HepG2 (cell line): ENCODE results near the gene DLX1. TPM values are rescaled to one million over a fixed set of nuclear protein-coding genes. Genes with fewer than 3 reads are reported as not detected.

Experiments
- ATAC-seq: fragments of 200-7000 bp; cut with Tn5 transposase; 3 replicates; pipeline ENCODE4 v1.9.1; 2020; ENCODE audit warnings: mild to moderate bottlenecking, moderate library complexity
- BruUV-seq: library from RNA; stranded (reverse); fragments of 400-500 nt; replicated peaks from 2 replicates; lab custom pipeline; 2021; lab: Mats Ljungman, UMichigan
- CTCF ChIA-PET: fragments of 300-600 bp; formaldehyde crosslinking; extraction: SDS; loops from one replicate; lab custom pipeline; 2021; ENCODE audit warnings: low total read pairs, inconsistent platforms, low intra/inter-chr PET ratio; lab: Yijun Ruan, JAX
- POLR2A ChIA-PET: fragments of 350-600 bp; sonication (Branson Sonifier 250); formaldehyde crosslinking; loops from one replicate; lab custom pipeline; 2020; ENCODE audit warnings: antibody characterized with exemption, inconsistent platforms; lab: Yijun Ruan, JAX
- DNase-seq: peaks from one replicate; pipeline ENCODE4 v3.0.0-alpha.2; 2015; ENCODE audit warnings: low spot score
- FAIRE-seq: peaks from 3 replicates; lab custom pipeline; 2011; peaks lifted over from hg19 to GRCh38; lab: Jason Lieb, UNC
- H2AFZ ChIP-seq: one replicate; pipeline ENCODE4 v1.6.1; 2011; ENCODE audit warnings: low read length, inconsistent platforms
- H3K27ac ChIP-seq: fragments of 300-600 bp; 3 replicates; pipeline ENCODE4 v1.8.0; 2011; ENCODE audit warnings: mixed run types, mild to moderate bottlenecking, mixed read lengths, low read length, inconsistent platforms; ENCODE audit not compliant: insufficient read depth; ENCODE audit errors: extremely low read length
- H3K27me3 ChIP-seq, 2 experiments: fragments of 200-600 bp in 1 of 2; 2 replicates in 1 of 2; 3 replicates in 1 of 2; pipeline versions ENCODE4 v1.6.0 to v1.8.0; 2011; ENCODE audit warnings: low read length in 2 of 2, mild to moderate bottlenecking in 2 of 2, moderate library complexity in 2 of 2, inconsistent platforms in 1 of 2; ENCODE audit not compliant: insufficient read depth in 2 of 2, control insufficient read depth in 1 of 2
- H3K36me3 ChIP-seq, 2 experiments: fragments of 200-600 bp in 1 of 2; replicated peaks in 1 of 2; 2 replicates in 1 of 2; 3 replicates in 1 of 2; pipeline versions ENCODE4 v1.5.1 to v1.8.0; 2011; ENCODE audit warnings: low read length in 2 of 2, inconsistent platforms in 1 of 2; ENCODE audit not compliant: insufficient read depth in 2 of 2, control insufficient read depth in 1 of 2
- H3K4me1 ChIP-seq: 2 replicates; pipeline ENCODE4 v1.5.1; 2012; ENCODE audit warnings: low read length, inconsistent platforms; ENCODE audit not compliant: insufficient read depth
- H3K4me2 ChIP-seq: 2 replicates; pipeline ENCODE4 v1.6.0; 2011; ENCODE audit warnings: low read depth, low read length, inconsistent platforms
- H3K4me3 ChIP-seq, 3 experiments: fragments of 200-600 bp in 1 of 3; sonication (generic), shearing (Covaris generic) in 1 of 3; replicated peaks in 1 of 3; 2 replicates each; pipeline ENCODE4 v1.5.1; 2011 to 2016; ENCODE audit warnings: low read length in 3 of 3, inconsistent platforms in 2 of 3, low read depth in 2 of 3, mild to moderate bottlenecking in 2 of 3, control low read depth in 1 of 3, mixed read lengths in 1 of 3; ENCODE audit not compliant: insufficient read depth in 1 of 3
- H3K79me2 ChIP-seq: one replicate; pipeline ENCODE4 v1.6.1; 2011; ENCODE audit warnings: low read length, inconsistent platforms; ENCODE audit not compliant: insufficient read depth
- H3K9ac ChIP-seq: 2 replicates; pipeline ENCODE4 v1.6.0; 2011; ENCODE audit warnings: mild to moderate bottlenecking, low read depth, low read length, inconsistent platforms; ENCODE audit not compliant: insufficient read depth
- H3K9me3 ChIP-seq: 2 replicates; pipeline ENCODE4 v1.5.1; 2012; ENCODE audit warnings: mild to moderate bottlenecking, low read length
- H4K20me1 ChIP-seq: 2 replicates; pipeline ENCODE4 v1.6.0; 2011; ENCODE audit warnings: inconsistent platforms, mild to moderate bottlenecking, low read length, moderate library complexity; ENCODE audit not compliant: insufficient read depth
- AKAP8 ChIP-seq: sonication (generic); formaldehyde crosslinking; IDR thresholded peaks from 2 replicates; pipeline ENCODE4 v1.5.1; 2020; ENCODE audit warnings: mild to moderate bottlenecking, missing genetic modification reagents
- EHMT2 ChIP-seq: fragments of 200-600 bp; sonication (generic); IDR thresholded peaks from 2 replicates; pipeline ENCODE4 v1.7.0; 2017; ENCODE audit warnings: antibody characterized with exemption, low read depth, low read length, borderline replicate concordance
- ETV6 ChIP-seq: sonication (generic); formaldehyde crosslinking; conservative IDR thresholded peaks from 2 replicates; pipeline ENCODE4 v1.4.0; 2020; ENCODE audit warnings: missing genetic modification reagents
- KDM3A ChIP-seq: IDR thresholded peaks from 2 replicates; pipeline ENCODE4 v1.6.1; 2018; ENCODE audit warnings: low read depth, missing compliant biosample characterization
- NCOR1 ChIP-seq: fragments of 200-600 bp; sonication (generic); IDR thresholded peaks from 2 replicates; pipeline ENCODE4 v1.7.0; 2017; ENCODE audit warnings: antibody characterized with exemption, low read length, borderline replicate concordance
- NFRKB ChIP-seq: fragments of 450-650 bp; IDR thresholded peaks from 2 replicates; pipeline ENCODE4 v1.6.1; 2017
- PHF8 ChIP-seq: sonication (generic); formaldehyde crosslinking; IDR thresholded peaks from 2 replicates; pipeline ENCODE4 v1.5.0; 2020; ENCODE audit warnings: missing genetic modification reagents
- RELA ChIP-seq: sonication (generic); formaldehyde crosslinking; IDR thresholded peaks from 2 replicates; pipeline ENCODE4 v1.4.0; 2020; ENCODE audit warnings: missing genetic modification reagents
- SMYD3 ChIP-seq: sonication (generic); formaldehyde crosslinking; IDR thresholded peaks from 2 replicates; pipeline ENCODE4 v1.8.1; 2023; ENCODE audit warnings: mild to moderate bottlenecking, missing genetic modification reagents
- U2AF1 ChIP-seq: fragments of 200-400 bp; formaldehyde crosslinking; optimal IDR thresholded peaks from 2 replicates; pipeline ENCODE3; 2017; ENCODE audit warnings: mild to moderate bottlenecking, low read depth, low read length
- ZNF136 ChIP-seq: sonication (generic); formaldehyde crosslinking; IDR thresholded peaks from 2 replicates; pipeline ENCODE4 v1.8.1; 2022; ENCODE audit warnings: low read depth, mild to moderate bottlenecking, moderate library complexity, missing genetic modification reagents
- ZNF160 ChIP-seq: sonication (generic); formaldehyde crosslinking; IDR thresholded peaks from 2 replicates; pipeline ENCODE4 v1.8.0; 2022; ENCODE audit warnings: mild to moderate bottlenecking, inconsistent platforms, missing genetic modification reagents
- ZNF224 ChIP-seq: sonication (generic); formaldehyde crosslinking; IDR thresholded peaks from 2 replicates; pipeline ENCODE4 v1.5.0; 2020; ENCODE audit warnings: mild to moderate bottlenecking, missing genetic modification reagents
- ZNF407 ChIP-seq: sonication (generic); formaldehyde crosslinking; IDR thresholded peaks from one replicate; pipeline ENCODE4 v1.5.1; 2020; ENCODE audit warnings: mild to moderate bottlenecking, missing genetic modification reagents; ENCODE audit errors: not compliant biosample characterization
- WGBS: methylation state at CpG from one replicate; pipeline ENCODE4 v1.1.6; 2017; ENCODE audit warnings: low lambda C conversion rate; 5-methylcytosine and 5-hydroxymethylcytosine counted together
- in situ Hi-C: cut with HindIII; loops from 2 replicates; pipeline ENCODE4 v1.10.0; 2017; ENCODE audit warnings: low pct_unique_long_range_greater_than_20kb; ENCODE audit not compliant: extremely low pct_ligation_motif_present
- intact Hi-C: fragments of 100-400 bp; cut with micrococcal nuclease; formaldehyde crosslinking; loops from one replicate; pipeline ENCODE4 v1.10.0; 2022; ENCODE audit not compliant: unreplicated experiment
- polyA plus RNA-seq, 8 experiments: library from polyadenylated mRNA; depleted of rRNA in 3 of 8; stranded (reverse) in 7 of 8; unstranded in 1 of 8; fragments of >200 nt; fragmentation: Illumina TruSeq in 4 of 8; extraction: Trizol in 4 of 8; gene quantifications; 2 replicates each; pipeline versions ENCODE4 v1.2.1 to v1.2.3, GENCODE V29; 2011 to 2016; ENCODE audit warnings: low read depth in 4 of 8, missing spikeins in 1 of 8, mixed read lengths in 1 of 8; ENCODE audit not compliant: insufficient read depth in 1 of 8
- total RNA-seq, 5 experiments: library from RNA; depleted of rRNA; stranded (reverse); fragments of >200 nt; fragmentation: Illumina TruSeq; extraction: Trizol; gene quantifications; 2 replicates each; pipeline ENCODE4 v1.2.3, GENCODE V29; 2016; ENCODE audit warnings: low read depth in 1 of 5
- TF ChIP-seq, protein P1 (sequence below): sonication (generic); formaldehyde crosslinking; IDR thresholded peaks from 2 replicates; pipeline ENCODE4 v1.8.0; 2022; ENCODE audit warnings: mild to moderate bottlenecking, missing genetic modification reagents, borderline replicate concordance

The DLX1 gene
- total and polyA plus RNA-seq, 2 of the 13 experiments (the other 11 are each of a cell fraction or from before 2014, with no cell fraction given), result 0.18 to 0.86 TPM

DNA sequence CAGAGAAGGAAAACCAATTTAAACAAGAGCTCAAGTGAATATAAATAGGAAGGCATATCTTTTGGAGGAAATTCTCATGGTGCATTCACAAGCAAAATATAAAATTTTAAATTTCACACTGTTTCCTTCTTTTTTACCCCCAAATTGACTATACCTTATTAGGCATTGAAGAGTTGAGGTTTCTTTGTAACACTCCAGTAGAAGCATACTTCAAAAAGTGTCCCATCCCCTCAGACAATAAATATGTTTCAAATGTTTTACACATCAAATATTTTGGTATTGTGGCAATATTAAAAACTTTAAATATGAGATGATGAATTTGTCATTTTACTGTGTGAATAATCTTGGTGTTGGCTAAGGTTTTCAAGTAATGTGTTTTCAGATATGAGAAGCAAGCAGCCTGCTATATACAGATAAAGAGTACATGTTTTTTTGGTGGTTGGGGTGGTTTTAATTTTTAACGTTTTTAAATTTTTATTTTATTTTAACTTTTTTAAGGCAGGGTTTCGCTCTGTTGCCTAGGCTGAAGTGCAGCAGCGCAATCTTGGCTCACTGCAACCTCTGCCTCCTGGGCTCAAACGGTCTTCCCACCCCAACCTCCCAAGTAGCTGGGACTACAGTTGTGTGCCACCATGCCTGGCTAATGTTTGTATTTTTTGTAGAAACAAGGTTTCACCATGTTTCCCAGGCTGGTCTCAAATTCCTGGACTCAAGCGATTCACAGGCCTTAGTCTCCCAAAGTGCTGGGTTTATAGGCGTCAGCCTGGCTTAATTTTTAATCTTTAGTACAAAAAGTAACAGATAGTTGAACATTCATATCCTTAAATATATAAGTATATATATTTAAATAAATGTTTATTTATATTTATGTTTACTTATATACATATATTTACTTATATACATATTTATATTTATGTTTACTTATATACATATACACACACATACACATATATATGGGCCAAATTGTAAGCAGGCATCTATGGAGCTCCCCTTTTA lies 36.5 kb upstream of the DLX1 start:
- H2AFZ ChIP-seq, result no peak overlapping the region
- H3K4me1 ChIP-seq, result peaks cover 61% of the 10 kb centered on the region
- H3K27me3 ChIP-seq, result no peaks in the 10 kb centered on the region
- H3K79me2 ChIP-seq, result no peaks in the 10 kb centered on the region
- DNase-seq, result no peak
- no peaks in the 10 kb centered on the region for H3K36me3 ChIP-seq
- no peak overlapping the region for H3K27ac ChIP-seq
- H4K20me1 ChIP-seq, result no peaks in the 10 kb centered on the region
- CTCF ChIA-PET, result no interaction called here
- no peak overlapping the region for H3K4me3 ChIP-seq
- H3K9ac ChIP-seq, result no peak overlapping the region
- FAIRE-seq, result no peak
- in situ Hi-C loops, result no loop called here
- intact Hi-C loops, result no loop called here
- BruUV-seq, result no TSS peak
- H3K4me2 ChIP-seq, result no peak overlapping the region
- 87% methylated on average over 6 of the region's 6 CpGs for WGBS
- H3K9me3 ChIP-seq, result no peaks in the 10 kb centered on the region
- POLR2A ChIA-PET, result interaction anchor here (1.2 kb wide), 1 partner anchor 54 kb away, joined by 3 read pairs; the partner anchor contains the start of gene DLX2
- ATAC-seq, result no peak
- TF ChIP-seq KDM3A (CRISPR knock-in tag) (no peak), ZNF160 (no peak), U2AF1 (no peak), EHMT2 (no peak), SMYD3 (CRISPR knock-in tag) (no peak), NCOR1 (no peak), ZNF407 (CRISPR knock-in tag) (no peak), ETV6 (CRISPR knock-in tag) (no peak), AKAP8 (CRISPR knock-in tag) (no peak), PHF8 (CRISPR knock-in tag) (no peak), ZNF136 (CRISPR knock-in tag) (no peak), ZNF224 (CRISPR knock-in tag) (no peak), RELA (CRISPR knock-in tag) (no peak), NFRKB (no peak)
- TF ChIP-seq, protein P1, sequence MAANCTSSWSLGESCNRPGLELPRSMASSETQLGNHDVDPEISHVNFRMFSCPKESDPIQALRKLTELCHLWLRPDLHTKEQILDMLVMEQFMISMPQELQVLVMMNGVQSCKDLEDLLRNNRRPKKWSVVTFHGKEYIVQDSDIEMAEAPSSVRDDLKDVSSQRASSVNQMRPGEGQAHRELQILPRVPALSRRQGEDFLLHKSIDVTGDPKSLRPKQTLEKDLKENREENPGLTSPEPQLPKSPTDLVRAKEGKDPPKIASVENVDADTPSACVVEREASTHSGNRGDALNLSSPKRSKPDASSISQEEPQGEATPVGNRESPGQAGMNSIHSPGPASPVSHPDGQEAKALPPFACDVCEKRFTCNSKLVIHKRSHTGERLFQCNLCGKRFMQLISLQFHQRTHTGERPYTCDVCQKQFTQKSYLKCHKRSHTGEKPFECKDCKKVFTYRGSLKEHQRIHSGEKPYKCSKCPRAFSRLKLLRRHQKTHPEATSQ (CRISPR knock-in tag), result no peak
